Measurements from ENCODE around the gene MZT2B.
"Not testable (repeated sequence)": the region's sequence is repeated elsewhere in the genome, so short reads cannot be mapped to it uniquely, and the experiment has no call there.

Gene MZT2B

DNA sequence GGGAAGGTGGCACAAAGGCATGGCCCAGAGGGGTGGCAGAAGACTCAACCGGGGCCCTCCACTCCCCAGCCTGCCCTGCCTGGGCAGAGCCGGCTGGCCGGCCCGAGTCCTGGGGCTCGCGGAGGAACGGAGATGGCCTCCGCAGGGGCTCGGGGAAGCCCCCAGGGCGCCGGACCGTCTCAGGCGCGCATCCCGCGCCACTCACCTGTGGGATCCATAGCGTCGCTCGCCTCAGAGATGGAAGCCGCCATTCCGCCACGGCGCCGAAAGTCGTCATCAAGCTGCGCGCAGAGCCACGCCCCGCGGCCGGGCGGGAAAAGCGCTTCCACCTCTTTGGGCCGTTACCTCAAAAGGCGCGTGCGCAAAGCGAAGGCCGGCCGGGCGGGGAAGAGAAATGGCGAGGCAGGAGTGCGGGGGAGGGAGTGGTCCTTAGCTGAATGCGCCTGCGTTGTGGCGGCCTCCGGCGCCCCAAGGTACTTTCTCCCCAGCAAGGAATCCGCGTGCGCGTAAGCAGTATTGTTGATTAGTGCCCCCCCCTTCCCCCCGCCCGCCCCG is 660 bp upstream of the MZT2B start, which contains the start of gene SMPD4:
SMPD4 (minus strand) TSS at position 278 of the 555 bp plus-strand sequence. CDS start 5,010 bp downstream, outside the sequence.
- Histone ChIP-seq H3K4me3 (peak within 1 kb of the TSS; percentile 89 to 100 (median 97)), H3K4me1 (peaks cover 32 to 53% (median 41%) of the 10 kb centered on the region in 10 experiments), H3K27me3 (no peaks in the 10 kb centered on the region), H3K27ac (peak within 1 kb of the TSS; percentile 78 to 95 (median 92)), H3K36me3 (peaks cover 16 to 56% (median 43%) of the 10 kb centered on the region in 11 experiments; a peak in 20 of 22 replicates), H3K9me3 (replicated peaks in 1 of 11) (no peaks in the 10 kb centered on the region), H3K4me2 (peak within 1 kb of the TSS; percentile 90 to 100 (median 98)), H4K20me1 (peaks cover 5 to 80% (median 59%) of the 10 kb centered on the region in 11 experiments; a peak in 20 of 22 replicates), H3K9ac (peak within 1 kb of the TSS; percentile 88 to 98 (median 95))
- no peak for TF ChIP-seq Cebpa-rat (IDR thresholded peaks at IDR 0.05)

GRCh38 chr2:130182826-130183511 is 907 bp downstream of the MZT2B start:
- Histone ChIP-seq H3K4me1 (peaks cover 32 to 66% (median 49%) of the 10 kb centered on the region in 10 experiments), H3K36me3 (peaks cover 5 to 53% (median 33%) of the 10 kb centered on the region in 11 experiments; a peak in 20 of 22 replicates), H3K4me2 (peak overlapping the region; percentile 89 to 99 (median 96)), H4K20me1 (peaks cover 6 to 80% (median 59%) of the 10 kb centered on the region in 11 experiments; a peak in 20 of 22 replicates), H3K9ac (peak overlapping the region; percentile 88 to 98 (median 95)), H3K4me3 (peak overlapping the region; percentile 89 to 100 (median 97)), H3K27ac (peak overlapping the region; percentile 59 to 95 (median 92))
- H3K9me3 ChIP-seq (replicated peaks in 1 of 11); H3K27me3 ChIP-seq: not testable (repeated sequence)

GRCh38 chr2:130183512-130184373 is 1.7 kb downstream of the MZT2B start:
- Histone ChIP-seq H3K9ac (peak overlapping the region; percentile 88 to 98 (median 95)), H3K27ac (peak overlapping the region; percentile 20 to 95 (median 92); a peak in 21 of 22 replicates), H3K27me3 (no peaks in the 10 kb centered on the region)

GRCh38 chr2:130185436-130185835 is 3.4 kb downstream of the MZT2B start:
- Histone ChIP-seq H3K4me1 (peaks cover 21 to 49% (median 36%) of the 10 kb centered on the region in 10 experiments), H3K27me3 (no peaks in the 10 kb centered on the region), H3K36me3 (peaks cover 8 to 57% (median 26%) of the 10 kb centered on the region in 11 experiments; a peak in 20 of 22 replicates), H3K9me3 (replicated peaks in 1 of 11) (no peaks in the 10 kb centered on the region), H3K4me2 (peak overlapping the region in 4 of 11 experiments; percentile 10 to 32 (median 22); a peak in 5 of 22 replicates), H3K27ac (0 out of 22 replicates have a peak overlapping the region, but pooled peaks of 1 of the 11 experiments have one; percentile 7), H3K4me3 (no peak overlapping the region), H3K9ac (peak overlapping the region in 5 of 11 experiments; percentile 18 to 46 (median 28); a peak in 3 of 22 replicates), H4K20me1 (peaks cover 10 to 80% (median 49%) of the 10 kb centered on the region in 11 experiments; a peak in 20 of 22 replicates)
- no peak for TF ChIP-seq Cebpa-rat (IDR thresholded peaks at IDR 0.05)

More at GRCh38 chr2:130183512-130184373, 1.7 kb downstream of the MZT2B start:
- Histone ChIP-seq H3K4me3 (peak overlapping the region; percentile 89 to 100 (median 97)), H3K36me3 (peaks cover 5 to 53% (median 26%) of the 10 kb centered on the region in 11 experiments; a peak in 19 of 22 replicates), H3K9me3 (replicated peaks in 1 of 11) (no peaks in the 10 kb centered on the region), H4K20me1 (peaks cover 6 to 80% (median 54%) of the 10 kb centered on the region in 11 experiments; a peak in 20 of 22 replicates), H3K4me2 (peak overlapping the region; percentile 89 to 99 (median 96)), H3K4me1 (peaks cover 32 to 66% (median 49%) of the 10 kb centered on the region in 10 experiments)
- no peak for TF ChIP-seq Cebpa-rat (IDR thresholded peaks at IDR 0.05)

DNA sequence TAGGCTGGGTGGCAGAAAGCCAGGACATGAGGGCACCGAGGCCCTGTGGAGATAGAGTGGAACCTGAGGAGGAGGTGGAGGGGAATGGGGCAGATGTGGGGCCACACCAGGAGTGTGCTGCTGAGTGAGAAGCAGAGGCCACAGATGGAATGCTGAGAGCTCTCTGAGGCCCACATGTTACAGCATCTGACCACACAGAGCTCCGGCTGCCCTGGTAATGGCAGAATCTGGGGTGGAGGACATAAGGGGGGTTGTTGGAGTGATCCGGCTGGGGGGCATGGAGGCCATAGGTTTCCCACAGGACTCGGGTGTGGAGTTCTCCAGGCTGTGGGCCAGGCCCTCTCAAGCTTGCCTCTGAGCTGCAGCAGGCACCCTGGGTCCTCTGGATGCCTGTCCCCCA is 3.8 kb downstream of the MZT2B start:
- H3K27ac ChIP-seq: peak overlapping the region in 1 of 11 experiments; percentile 7; a peak in 1 of 22 replicates

DNA sequence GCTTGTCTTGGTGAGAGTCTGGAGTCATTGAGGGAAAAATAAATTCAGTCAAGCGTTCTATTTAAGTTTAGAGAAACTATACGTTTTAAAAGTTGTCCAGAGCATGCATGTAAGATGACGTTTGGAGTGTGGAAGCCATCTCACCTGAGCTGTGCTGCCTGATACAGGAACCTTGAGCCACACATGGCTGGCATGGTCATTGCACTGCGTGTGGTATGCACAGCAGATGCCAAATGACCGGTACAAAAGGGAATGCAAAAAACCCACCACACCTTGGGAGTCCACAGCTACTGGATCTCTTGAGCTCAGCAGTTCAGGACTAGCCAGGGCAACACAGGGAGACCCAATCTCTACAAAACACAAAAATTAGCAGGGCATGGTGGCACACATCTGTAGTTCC is 4.3 kb downstream of the MZT2B start:
- H3K4me2 ChIP-seq: peak overlapping the region in 3 of 11 experiments; percentile 10 to 32 (median 31); a peak in 1 of 22 replicates
- no peaks in the 10 kb centered on the region for H3K9me3 ChIP-seq (replicated peaks in 1 of 11)
- H3K27me3 ChIP-seq: no peaks in the 10 kb centered on the region
- H3K36me3 ChIP-seq: peaks cover 14 to 66% (median 36%) of the 10 kb centered on the region in 11 experiments
- H3K4me3 ChIP-seq: no peak overlapping the region
- no peak overlapping the region; a peak in 1 of 22 replicates for H3K27ac ChIP-seq
- peaks cover 10 to 80% (median 50%) of the 10 kb centered on the region in 11 experiments; a peak in 20 of 22 replicates for H4K20me1 ChIP-seq
- no peak overlapping the region for H3K9ac ChIP-seq
- no peak for TF ChIP-seq Cebpa-rat (IDR thresholded peaks at IDR 0.05)
- peaks cover 17 to 46% (median 32%) of the 10 kb centered on the region in 10 experiments for H3K4me1 ChIP-seq

More for the DNA sequence above, 3.8 kb downstream of the MZT2B start:
- Histone ChIP-seq H3K9ac (peak overlapping the region in 5 of 11 experiments; percentile 18 to 46 (median 28); a peak in 5 of 22 replicates), H3K36me3 (peaks cover 9 to 61% (median 31%) of the 10 kb centered on the region in 11 experiments), H4K20me1 (peaks cover 10 to 80% (median 50%) of the 10 kb centered on the region in 11 experiments; a peak in 20 of 22 replicates), H3K4me2 (peak overlapping the region in 5 of 11 experiments; percentile 10 to 32 (median 23); a peak in 5 of 22 replicates), H3K9me3 (replicated peaks in 1 of 11) (no peaks in the 10 kb centered on the region), H3K27me3 (no peaks in the 10 kb centered on the region), H3K4me1 (peaks cover 17 to 46% (median 32%) of the 10 kb centered on the region in 10 experiments), H3K4me3 (no peak overlapping the region)
- TF ChIP-seq Cebpa-rat (IDR thresholded peaks at IDR 0.05): no peak

DNA sequence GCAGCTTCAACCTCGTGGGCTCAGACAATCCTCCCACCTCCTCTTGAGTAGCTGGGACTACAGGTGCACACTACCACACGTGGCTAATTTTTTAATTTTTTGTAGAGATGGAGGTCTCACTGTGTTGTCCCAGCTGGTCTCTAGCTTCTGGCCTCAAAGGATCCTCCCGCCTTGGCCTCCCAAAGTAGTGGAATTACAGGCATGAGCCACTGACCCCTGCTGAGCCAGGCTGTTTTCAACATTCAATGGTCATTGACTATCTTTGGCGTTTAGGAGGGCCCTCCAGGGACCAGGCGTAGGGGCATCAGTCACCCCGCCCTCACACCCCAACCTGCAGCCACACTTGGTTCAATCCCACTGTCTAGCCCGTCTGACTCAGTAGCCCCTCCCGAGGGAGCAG is 5.2 kb downstream of the MZT2B start:
- Histone ChIP-seq H3K4me3 (no peak overlapping the region), H3K27me3 (no peaks in the 10 kb centered on the region), H3K9ac (no peak overlapping the region), H4K20me1 (peaks cover 10 to 83% (median 50%) of the 10 kb centered on the region in 11 experiments; a peak in 20 of 22 replicates), H3K4me2 (peak overlapping the region in 6 of 11 experiments; percentile 15 to 34 (median 23); a peak in 5 of 22 replicates), H3K27ac (no peak overlapping the region), H3K4me1 (peaks cover 17 to 46% (median 32%) of the 10 kb centered on the region in 10 experiments), H3K36me3 (peaks cover 19 to 72% (median 39%) of the 10 kb centered on the region in 11 experiments), H3K9me3 (replicated peaks in 1 of 11) (no peaks in the 10 kb centered on the region)
- TF ChIP-seq Cebpa-rat (IDR thresholded peaks at IDR 0.05): no peak

DNA sequence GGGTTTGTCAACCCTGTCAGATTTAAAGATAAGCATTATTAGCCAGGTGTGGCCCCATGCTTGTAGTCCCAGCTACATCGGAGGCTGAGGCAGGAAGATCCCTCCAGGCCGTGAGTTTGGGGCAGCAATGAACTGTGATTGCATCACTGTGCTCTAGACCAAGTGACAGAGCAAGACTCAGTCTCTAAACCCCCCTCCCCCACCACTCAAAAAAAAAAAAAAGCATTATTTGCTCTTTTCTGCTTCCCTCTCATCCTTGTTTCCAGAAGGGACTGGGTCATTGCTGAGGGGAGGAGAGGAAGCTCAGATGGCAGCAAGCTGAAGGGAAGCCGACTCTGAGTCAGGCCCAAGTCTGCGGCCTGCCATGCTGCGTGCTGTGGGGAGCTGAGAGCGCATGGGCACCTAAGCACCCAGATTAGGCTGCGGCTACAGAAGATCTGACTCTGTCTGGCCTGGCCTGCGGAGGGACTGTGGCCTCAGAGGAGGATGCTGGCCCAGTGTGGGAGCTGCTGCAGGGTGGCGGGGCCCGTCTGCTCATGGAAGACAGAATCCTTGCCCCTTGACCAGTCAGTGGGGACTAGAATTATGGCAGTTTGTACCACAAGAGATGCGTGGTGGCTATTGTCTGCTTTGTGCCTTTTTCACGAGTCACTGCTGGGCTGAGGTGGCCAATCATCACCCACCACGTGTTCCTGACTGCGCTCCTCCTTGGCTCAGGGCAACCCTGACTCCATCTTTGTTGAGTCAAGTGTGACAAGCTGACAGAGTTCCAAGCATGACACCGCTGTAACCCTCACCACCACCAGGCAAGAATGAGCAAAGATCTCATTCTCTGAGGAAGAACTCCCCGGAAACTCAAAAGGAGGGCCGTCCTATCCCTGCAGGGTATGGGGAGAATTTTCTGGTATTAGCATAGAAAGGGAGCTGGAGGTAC is 6.1 kb downstream of the MZT2B start:
- H3K9ac ChIP-seq; H3K4me3 ChIP-seq; H3K27me3 ChIP-seq; H3K9me3 ChIP-seq (replicated peaks in 1 of 11): not testable (repeated sequence)
- Histone ChIP-seq H4K20me1 (peaks cover 10 to 83% (median 50%) of the 10 kb centered on the region in 11 experiments; a peak in 20 of 22 replicates), H3K36me3 (peaks cover 19 to 72% (median 39%) of the 10 kb centered on the region in 11 experiments), H3K4me2 (peak overlapping the region in 3 of 11 experiments; percentile 21 to 34 (median 25); a peak in 3 of 22 replicates), H3K4me1 (peaks cover 16 to 44% (median 32%) of the 10 kb centered on the region in 10 experiments), H3K27ac (0 out of 22 replicates have a peak overlapping the region, but pooled peaks of 2 of the 11 experiments have one; percentile 14 to 19)

DNA sequence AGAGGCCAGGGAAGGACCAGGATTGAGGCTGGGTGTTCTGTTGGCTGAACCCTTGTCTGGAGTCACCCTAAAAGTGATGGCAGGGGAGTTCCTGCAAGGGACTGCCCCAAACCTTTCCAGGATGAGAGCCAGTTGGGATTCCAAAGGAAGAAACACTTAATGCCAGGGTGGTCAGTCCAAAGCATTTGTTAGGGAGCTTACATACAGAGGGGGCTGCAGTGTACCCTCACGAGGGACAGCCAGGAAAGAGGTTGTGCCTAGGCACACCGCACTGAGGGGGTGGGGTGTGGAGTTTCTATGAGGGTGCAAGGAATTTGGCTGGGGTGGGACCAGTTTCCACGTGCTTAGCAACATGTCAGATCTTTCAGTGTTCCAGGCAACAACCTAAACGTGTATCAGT is 6.9 kb downstream of the MZT2B start:
- not testable (repeated sequence) for H3K9ac ChIP-seq; H3K27me3 ChIP-seq; H3K9me3 ChIP-seq (replicated peaks in 1 of 11); H3K27ac ChIP-seq; H3K4me3 ChIP-seq; H3K4me2 ChIP-seq
- Histone ChIP-seq H3K4me1 (peaks cover 8 to 35% (median 25%) of the 10 kb centered on the region in 10 experiments), H3K36me3 (peaks cover 19 to 68% (median 38%) of the 10 kb centered on the region in 11 experiments), H4K20me1 (peaks cover 10 to 77% (median 43%) of the 10 kb centered on the region in 11 experiments; a peak in 20 of 22 replicates)

Data from BLaER1 treated with 17β-estradiol and CSF1 and Interleukin-3, amounts not matched to agents 10 nM and 100 nM (cell line).